ENCODE measurements around the gene DNTT. TPM values are rescaled to one million over a fixed set of nuclear protein-coding genes. Genes with fewer than 3 reads are reported as not detected.
A peak's percentile ranks its signal among the peaks of the same experiment; 100 is the strongest.

Gene DNTT
- total and polyA plus RNA-seq, 2 of the 13 experiments (the other 11 are each of a cell fraction or from before 2014, with no cell fraction given) = not detected

DNA sequence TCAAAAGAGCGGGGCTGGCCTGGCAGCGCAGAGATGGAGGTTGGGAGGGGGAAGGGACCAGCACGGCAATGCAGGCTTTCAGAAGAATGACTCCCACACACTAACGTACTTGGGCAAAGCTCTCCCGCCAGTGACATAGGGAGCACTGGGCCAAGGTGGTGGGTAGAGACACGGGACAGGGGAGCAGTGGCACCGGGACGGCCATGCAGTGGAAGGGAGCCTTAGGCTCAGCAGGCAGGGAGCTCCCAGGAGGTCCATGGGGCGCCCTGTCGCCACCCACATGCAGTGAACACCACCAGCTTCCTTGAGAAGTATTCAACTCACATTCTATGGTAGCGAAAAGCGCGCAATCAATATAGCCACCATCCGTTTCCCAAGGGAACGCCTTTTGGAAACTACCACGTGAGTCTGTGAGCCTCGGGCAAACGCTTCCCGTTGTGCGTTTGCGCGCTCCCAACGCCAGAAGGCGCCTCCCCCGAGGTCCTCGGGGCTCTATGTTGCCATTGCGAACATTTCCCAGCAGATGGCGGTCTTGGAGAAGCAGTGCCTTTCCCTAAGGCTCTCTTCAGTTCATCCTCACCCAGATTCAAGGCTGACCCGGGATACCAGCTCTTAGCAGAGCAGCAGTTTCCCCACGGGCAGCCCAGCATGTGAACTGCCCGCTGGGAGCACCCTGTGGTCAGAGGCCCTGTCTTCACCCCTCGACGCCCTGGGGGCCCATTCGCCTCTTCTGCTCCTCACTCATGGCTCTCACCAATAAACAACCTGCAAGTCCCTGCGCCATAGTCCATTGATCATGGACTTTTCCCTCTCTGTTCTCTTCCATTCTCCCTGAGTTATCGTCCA is 71.0 kb downstream of the DNTT start (continued):
- TF ChIP-seq, protein P1, sequence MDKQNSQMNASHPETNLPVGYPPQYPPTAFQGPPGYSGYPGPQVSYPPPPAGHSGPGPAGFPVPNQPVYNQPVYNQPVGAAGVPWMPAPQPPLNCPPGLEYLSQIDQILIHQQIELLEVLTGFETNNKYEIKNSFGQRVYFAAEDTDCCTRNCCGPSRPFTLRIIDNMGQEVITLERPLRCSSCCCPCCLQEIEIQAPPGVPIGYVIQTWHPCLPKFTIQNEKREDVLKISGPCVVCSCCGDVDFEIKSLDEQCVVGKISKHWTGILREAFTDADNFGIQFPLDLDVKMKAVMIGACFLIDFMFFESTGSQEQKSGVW (CRISPR knock-in tag; IDR thresholded peaks at IDR 0.05; ENCODE audit: borderline replicate concordance) = no peak
- TF ChIP-seq SOX6 (IDR thresholded peaks at IDR 0.05) = no peak
- 0 out of 2 replicates have a peak, but pooled peaks have one; percentile 15 for TF ChIP-seq SOX6 (CRISPR knock-in tag; IDR thresholded peaks at IDR 0.05)
- no peak for TF ChIP-seq EHMT2 (IDR thresholded peaks at IDR 0.05; ENCODE audit: borderline replicate concordance, low read depth, low read length)
- TF ChIP-seq, protein P2, sequence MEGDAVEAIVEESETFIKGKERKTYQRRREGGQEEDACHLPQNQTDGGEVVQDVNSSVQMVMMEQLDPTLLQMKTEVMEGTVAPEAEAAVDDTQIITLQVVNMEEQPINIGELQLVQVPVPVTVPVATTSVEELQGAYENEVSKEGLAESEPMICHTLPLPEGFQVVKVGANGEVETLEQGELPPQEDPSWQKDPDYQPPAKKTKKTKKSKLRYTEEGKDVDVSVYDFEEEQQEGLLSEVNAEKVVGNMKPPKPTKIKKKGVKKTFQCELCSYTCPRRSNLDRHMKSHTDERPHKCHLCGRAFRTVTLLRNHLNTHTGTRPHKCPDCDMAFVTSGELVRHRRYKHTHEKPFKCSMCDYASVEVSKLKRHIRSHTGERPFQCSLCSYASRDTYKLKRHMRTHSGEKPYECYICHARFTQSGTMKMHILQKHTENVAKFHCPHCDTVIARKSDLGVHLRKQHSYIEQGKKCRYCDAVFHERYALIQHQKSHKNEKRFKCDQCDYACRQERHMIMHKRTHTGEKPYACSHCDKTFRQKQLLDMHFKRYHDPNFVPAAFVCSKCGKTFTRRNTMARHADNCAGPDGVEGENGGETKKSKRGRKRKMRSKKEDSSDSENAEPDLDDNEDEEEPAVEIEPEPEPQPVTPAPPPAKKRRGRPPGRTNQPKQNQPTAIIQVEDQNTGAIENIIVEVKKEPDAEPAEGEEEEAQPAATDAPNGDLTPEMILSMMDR (CRISPR knock-in tag; IDR thresholded peaks at IDR 0.05) = peak; percentile 95
- TF ChIP-seq ZBTB1 (CRISPR knock-in tag; IDR thresholded peaks at IDR 0.05; ENCODE audit: borderline replicate concordance) = no peak
- TF ChIP-seq, protein P3, sequence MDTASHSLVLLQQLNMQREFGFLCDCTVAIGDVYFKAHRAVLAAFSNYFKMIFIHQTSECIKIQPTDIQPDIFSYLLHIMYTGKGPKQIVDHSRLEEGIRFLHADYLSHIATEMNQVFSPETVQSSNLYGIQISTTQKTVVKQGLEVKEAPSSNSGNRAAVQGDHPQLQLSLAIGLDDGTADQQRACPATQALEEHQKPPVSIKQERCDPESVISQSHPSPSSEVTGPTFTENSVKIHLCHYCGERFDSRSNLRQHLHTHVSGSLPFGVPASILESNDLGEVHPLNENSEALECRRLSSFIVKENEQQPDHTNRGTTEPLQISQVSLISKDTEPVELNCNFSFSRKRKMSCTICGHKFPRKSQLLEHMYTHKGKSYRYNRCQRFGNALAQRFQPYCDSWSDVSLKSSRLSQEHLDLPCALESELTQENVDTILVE (CRISPR knock-in tag; IDR thresholded peaks at IDR 0.05) = 0 out of 2 replicates have a peak, but pooled peaks have one; percentile 45
- TF ChIP-seq, protein P4, sequence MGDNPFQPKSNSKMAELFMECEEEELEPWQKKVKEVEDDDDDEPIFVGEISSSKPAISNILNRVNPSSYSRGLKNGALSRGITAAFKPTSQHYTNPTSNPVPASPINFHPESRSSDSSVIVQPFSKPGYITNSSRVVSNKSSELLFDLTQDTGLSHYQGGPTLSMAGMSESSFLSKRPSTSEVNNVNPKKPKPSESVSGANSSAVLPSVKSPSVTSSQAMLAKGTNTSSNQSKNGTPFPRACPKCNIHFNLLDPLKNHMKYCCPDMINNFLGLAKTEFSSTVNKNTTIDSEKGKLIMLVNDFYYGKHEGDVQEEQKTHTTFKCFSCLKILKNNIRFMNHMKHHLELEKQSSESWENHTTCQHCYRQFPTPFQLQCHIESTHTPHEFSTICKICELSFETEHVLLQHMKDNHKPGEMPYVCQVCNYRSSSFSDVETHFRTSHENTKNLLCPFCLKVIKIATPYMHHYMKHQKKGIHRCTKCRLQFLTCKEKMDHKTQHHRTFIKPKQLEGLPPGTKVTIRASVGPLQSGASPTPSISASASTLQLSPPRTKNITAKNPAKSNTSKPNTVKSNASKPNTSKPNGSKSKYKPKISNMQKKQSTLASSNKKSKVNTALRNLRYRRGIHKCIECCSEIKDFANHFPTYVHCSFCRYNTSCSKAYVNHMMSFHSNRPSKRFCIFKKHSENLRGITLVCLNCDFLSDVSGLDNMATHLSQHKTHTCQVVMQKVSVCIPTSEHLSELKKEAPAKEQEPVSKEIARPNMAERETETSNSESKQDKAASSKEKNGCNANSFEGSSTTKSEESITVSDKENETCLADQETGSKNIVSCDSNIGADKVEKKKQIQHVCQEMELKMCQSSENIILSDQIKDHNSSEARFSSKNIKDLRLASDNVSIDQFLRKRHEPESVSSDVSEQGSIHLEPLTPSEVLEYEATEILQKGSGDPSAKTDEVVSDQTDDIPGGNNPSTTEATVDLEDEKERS (CRISPR knock-in tag; IDR thresholded peaks at IDR 0.05) = 0 out of 2 replicates have a peak, but pooled peaks have one; percentile 40
- TF ChIP-seq, protein P5, sequence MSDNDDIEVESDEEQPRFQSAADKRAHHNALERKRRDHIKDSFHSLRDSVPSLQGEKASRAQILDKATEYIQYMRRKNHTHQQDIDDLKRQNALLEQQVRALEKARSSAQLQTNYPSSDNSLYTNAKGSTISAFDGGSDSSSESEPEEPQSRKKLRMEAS (IDR thresholded peaks at IDR 0.05) = peak; percentile 79
- TF ChIP-seq, protein P6, sequence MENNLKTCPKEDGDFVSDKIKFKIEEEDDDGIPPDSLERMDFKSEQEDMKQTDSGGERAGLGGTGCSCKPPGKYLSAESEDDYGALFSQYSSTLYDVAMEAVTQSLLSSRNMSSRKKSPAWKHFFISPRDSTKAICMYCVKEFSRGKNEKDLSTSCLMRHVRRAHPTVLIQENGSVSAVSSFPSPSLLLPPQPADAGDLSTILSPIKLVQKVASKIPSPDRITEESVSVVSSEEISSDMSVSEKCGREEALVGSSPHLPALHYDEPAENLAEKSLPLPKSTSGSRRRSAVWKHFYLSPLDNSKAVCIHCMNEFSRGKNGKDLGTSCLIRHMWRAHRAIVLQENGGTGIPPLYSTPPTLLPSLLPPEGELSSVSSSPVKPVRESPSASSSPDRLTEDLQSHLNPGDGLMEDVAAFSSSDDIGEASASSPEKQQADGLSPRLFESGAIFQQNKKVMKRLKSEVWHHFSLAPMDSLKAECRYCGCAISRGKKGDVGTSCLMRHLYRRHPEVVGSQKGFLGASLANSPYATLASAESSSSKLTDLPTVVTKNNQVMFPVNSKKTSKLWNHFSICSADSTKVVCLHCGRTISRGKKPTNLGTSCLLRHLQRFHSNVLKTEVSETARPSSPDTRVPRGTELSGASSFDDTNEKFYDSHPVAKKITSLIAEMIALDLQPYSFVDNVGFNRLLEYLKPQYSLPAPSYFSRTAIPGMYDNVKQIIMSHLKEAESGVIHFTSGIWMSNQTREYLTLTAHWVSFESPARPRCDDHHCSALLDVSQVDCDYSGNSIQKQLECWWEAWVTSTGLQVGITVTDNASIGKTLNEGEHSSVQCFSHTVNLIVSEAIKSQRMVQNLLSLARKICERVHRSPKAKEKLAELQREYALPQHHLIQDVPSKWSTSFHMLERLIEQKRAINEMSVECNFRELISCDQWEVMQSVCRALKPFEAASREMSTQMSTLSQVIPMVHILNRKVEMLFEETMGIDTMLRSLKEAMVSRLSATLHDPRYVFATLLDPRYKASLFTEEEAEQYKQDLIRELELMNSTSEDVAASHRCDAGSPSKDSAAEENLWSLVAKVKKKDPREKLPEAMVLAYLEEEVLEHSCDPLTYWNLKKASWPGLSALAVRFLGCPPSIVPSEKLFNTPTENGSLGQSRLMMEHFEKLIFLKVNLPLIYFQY (CRISPR knock-in tag; IDR thresholded peaks at IDR 0.05; ENCODE audit: borderline replicate concordance) = no peak
- TF ChIP-seq, protein P7, sequence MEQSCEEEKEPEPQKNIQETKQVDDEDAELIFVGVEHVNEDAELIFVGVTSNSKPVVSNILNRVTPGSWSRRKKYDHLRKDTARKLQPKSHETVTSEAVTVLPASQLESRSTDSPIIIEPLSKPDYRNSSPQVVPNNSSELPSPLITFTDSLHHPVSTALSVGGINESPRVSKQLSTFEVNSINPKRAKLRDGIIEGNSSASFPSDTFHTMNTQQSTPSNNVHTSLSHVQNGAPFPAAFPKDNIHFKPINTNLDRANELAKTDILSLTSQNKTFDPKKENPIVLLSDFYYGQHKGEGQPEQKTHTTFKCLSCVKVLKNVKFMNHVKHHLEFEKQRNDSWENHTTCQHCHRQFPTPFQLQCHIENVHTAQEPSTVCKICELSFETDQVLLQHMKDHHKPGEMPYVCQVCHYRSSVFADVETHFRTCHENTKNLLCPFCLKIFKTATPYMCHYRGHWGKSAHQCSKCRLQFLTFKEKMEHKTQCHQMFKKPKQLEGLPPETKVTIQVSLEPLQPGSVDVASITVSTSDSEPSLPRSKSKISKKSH (CRISPR knock-in tag; IDR thresholded peaks at IDR 0.05; ENCODE audit: borderline replicate concordance) = no peak; the same call in 1 of the 2 replicates
- no peak for TF ChIP-seq SP140L (CRISPR knock-in tag; IDR thresholded peaks at IDR 0.05; ENCODE audit: borderline replicate concordance)
- no peak for TF ChIP-seq ZNF44 (CRISPR knock-in tag; IDR thresholded peaks at IDR 0.05)
- TF ChIP-seq DR1 (CRISPR knock-in tag; IDR thresholded peaks at IDR 0.05) = no peak
- TF ChIP-seq SUZ12 (IDR thresholded peaks at IDR 0.05; ENCODE audit: low read depth, low read length) = no peak
